Measurements from ENCODE around the gene CIB2.

CIB2 gene

GRCh38 chr15:78082743-78083110 is 48.5 kb downstream of the CIB2 start:
- in situ Hi-C loops (cut with HindIII; ENCODE audit: low sequenced_read_pairs), result no loop called here
- TF ChIP-seq CTCF (IDR thresholded peaks at IDR 0.05; ENCODE audit: low read depth, low read length, missing control alignments), result no peak
- DNase-seq (ENCODE audit: low read depth), result no peak
- no peak overlapping the region for H3K4me3 ChIP-seq (ENCODE audit: low read depth, low read length)

- no peak overlapping the region for H3K4me3 ChIP-seq (ENCODE audit: low read depth, low read length)
- in situ Hi-C loops (cut with HindIII; ENCODE audit: low sequenced_read_pairs), result no loop called here
- no peak for DNase-seq (ENCODE audit: low read depth)
These were observed 49.0 kb downstream of the CIB2 start for GRCh38 chr15:78082106-78082742.

GRCh38 chr15:78080088-78080460 is 51.2 kb downstream of the CIB2 start:
- DNase-seq (ENCODE audit: low read depth), result no peak
- no peak for TF ChIP-seq CTCF (IDR thresholded peaks at IDR 0.05; ENCODE audit: low read depth, low read length, missing control alignments)
- no peak overlapping the region for H3K4me3 ChIP-seq (ENCODE audit: low read depth, low read length)
- in situ Hi-C loops (cut with HindIII; ENCODE audit: low sequenced_read_pairs), result no loop called here

More at GRCh38 chr15:78082106-78082742, 49.0 kb downstream of the CIB2 start:
- no peak for TF ChIP-seq CTCF (IDR thresholded peaks at IDR 0.05; ENCODE audit: low read depth, low read length, missing control alignments)

GRCh38 chr15:78079298-78080087 is 51.8 kb downstream of the CIB2 start:
- in situ Hi-C loops (cut with HindIII; ENCODE audit: low sequenced_read_pairs), result no loop called here
- TF ChIP-seq CTCF (IDR thresholded peaks at IDR 0.05; ENCODE audit: low read depth, low read length, missing control alignments), result no peak
- H3K4me3 ChIP-seq (ENCODE audit: low read depth, low read length), result no peak overlapping the region
- DNase-seq (ENCODE audit: low read depth), result no peak

- no peak for DNase-seq (ENCODE audit: low read depth)
- H3K4me3 ChIP-seq (ENCODE audit: low read depth, low read length), result peak overlapping the region; percentile 72
- no peak for TF ChIP-seq CTCF (IDR thresholded peaks at IDR 0.05; ENCODE audit: low read depth, low read length, missing control alignments)
- in situ Hi-C loops (cut with HindIII; ENCODE audit: low sequenced_read_pairs), result no loop called here
These were observed 53.4 kb downstream of the CIB2 start for GRCh38 chr15:78077871-78078210.

- in situ Hi-C loops (cut with HindIII; ENCODE audit: low sequenced_read_pairs), result no loop called here
- no peak for DNase-seq (ENCODE audit: low read depth)
- H3K4me3 ChIP-seq (ENCODE audit: low read depth, low read length), result peak within 1 kb of the TSS; percentile 72
- TF ChIP-seq CTCF (IDR thresholded peaks at IDR 0.05; ENCODE audit: low read depth, low read length, missing control alignments), result no peak
These were observed 54.0 kb downstream of the CIB2 start, which contains the start of gene TBC1D2B for GRCh38 chr15:78077053-78077870. Gene TBC1D2B (minus strand): TSS chr15:78077711. CDS start chr15:78077652, 59 bp downstream.
